Urinary bladder (tissue), 4 donors: Measurements from ENCODE around the gene FBXL19. TPM values are rescaled to one million over a fixed set of nuclear protein-coding genes. Genes with fewer than 3 reads are reported as not detected.
A peak's percentile ranks its signal among the peaks of the same experiment; 100 is the strongest.

Experiments used
- DNase-seq: peaks from one replicate; pipeline ENCODE4 v3.0.0-alpha.2; 2015; ENCODE audit errors: extremely low spot score
- H3K27ac ChIP-seq: one replicate; pipeline ENCODE4 v1.5.1; 2013; ENCODE audit warnings: low read depth, mild to moderate bottlenecking, moderate library complexity
- H3K36me3 ChIP-seq: one replicate; pipeline ENCODE4 v1.6.1; 2013; ENCODE audit warnings: mild to moderate bottlenecking, moderate library complexity; ENCODE audit not compliant: insufficient read depth
- H3K4me1 ChIP-seq: one replicate; pipeline ENCODE4 v1.6.1; 2013; ENCODE audit warnings: mild to moderate bottlenecking, moderate library complexity; ENCODE audit not compliant: insufficient read depth
- H3K4me3 ChIP-seq: one replicate; pipeline ENCODE4 v1.5.1; 2013; ENCODE audit warnings: low read depth, low read length
- WGBS: extraction: QIAGEN DNeasy Blood & Tissue Kit; methylation state at CpG from one replicate; pipeline ENCODE4 v1.1.7; 2013; 5-methylcytosine and 5-hydroxymethylcytosine counted together
- polyA plus RNA-seq: library from polyadenylated mRNA; stranded (reverse); fragments of 200-250 nt; gene quantifications from one replicate; pipeline ENCODE4 v1.2.3, GENCODE V29; 2013
- small RNA-seq: library from RNA; depleted of rRNA; stranded (forward); fragments of <200 nt; gene quantifications from one replicate; pipeline ENCODE3, GENCODE V24; 2014
- total RNA-seq: library from RNA; depleted of rRNA; stranded (reverse); fragments of >200 nt; gene quantifications from one replicate; pipeline ENCODE4 v1.2.3, GENCODE V29; 2014
- donor health status: healthy with polysubstance abuse.
- donor health status: healthy.

FBXL19 gene
- total and polyA plus RNA-seq, 2 donors = 9.6 to 15.2 TPM

DNA sequence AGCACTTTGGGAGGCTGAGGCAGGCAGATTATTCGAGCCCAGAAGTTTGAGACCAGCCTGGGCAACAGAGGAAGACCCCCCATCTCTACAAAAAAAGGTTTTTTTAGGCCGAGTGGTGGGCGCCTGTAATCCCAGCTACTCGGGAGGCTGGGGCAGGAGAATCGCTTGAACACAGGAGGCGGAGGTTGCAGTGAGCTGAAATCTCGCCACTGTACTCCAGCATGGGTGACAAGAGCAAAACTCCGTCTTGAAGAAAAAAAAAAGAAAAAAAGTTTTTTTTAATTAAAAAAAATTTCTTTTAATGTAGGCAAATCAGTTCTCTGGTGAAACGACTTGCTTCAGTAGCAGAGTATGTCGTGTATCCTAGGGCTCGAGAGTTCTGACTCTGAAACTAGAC, 72.6 kb downstream of the FBXL19 start:
- H3K4me3 ChIP-seq = no peak overlapping the region
- 86% methylated on average over 11 of the region's 11 CpGs for WGBS
- H3K27ac ChIP-seq = no peak overlapping the region
- H3K4me1 ChIP-seq = no peaks in the 10 kb centered on the region
- no peaks in the 10 kb centered on the region for H3K36me3 ChIP-seq
- no peak for DNase-seq

- Histone ChIP-seq H3K4me3 (peak overlapping the region; percentile 49), H3K27ac (no peak overlapping the region), H3K4me1 (no peaks in the 10 kb centered on the region), H3K36me3 (no peaks in the 10 kb centered on the region)
- WGBS = 29% methylated on average over 23 of the region's 23 CpGs
- DNase-seq = no peak
These were observed 73.1 kb downstream of the FBXL19 start for GRCh38 chr16:30996324-30996984.

GRCh38 chr16:30996985-30997724, 73.8 kb downstream of the FBXL19 start:
- WGBS = 4% methylated on average over 60 of the region's 60 CpGs
- H3K4me1 ChIP-seq = no peaks in the 10 kb centered on the region
- no peak for DNase-seq

DNA sequence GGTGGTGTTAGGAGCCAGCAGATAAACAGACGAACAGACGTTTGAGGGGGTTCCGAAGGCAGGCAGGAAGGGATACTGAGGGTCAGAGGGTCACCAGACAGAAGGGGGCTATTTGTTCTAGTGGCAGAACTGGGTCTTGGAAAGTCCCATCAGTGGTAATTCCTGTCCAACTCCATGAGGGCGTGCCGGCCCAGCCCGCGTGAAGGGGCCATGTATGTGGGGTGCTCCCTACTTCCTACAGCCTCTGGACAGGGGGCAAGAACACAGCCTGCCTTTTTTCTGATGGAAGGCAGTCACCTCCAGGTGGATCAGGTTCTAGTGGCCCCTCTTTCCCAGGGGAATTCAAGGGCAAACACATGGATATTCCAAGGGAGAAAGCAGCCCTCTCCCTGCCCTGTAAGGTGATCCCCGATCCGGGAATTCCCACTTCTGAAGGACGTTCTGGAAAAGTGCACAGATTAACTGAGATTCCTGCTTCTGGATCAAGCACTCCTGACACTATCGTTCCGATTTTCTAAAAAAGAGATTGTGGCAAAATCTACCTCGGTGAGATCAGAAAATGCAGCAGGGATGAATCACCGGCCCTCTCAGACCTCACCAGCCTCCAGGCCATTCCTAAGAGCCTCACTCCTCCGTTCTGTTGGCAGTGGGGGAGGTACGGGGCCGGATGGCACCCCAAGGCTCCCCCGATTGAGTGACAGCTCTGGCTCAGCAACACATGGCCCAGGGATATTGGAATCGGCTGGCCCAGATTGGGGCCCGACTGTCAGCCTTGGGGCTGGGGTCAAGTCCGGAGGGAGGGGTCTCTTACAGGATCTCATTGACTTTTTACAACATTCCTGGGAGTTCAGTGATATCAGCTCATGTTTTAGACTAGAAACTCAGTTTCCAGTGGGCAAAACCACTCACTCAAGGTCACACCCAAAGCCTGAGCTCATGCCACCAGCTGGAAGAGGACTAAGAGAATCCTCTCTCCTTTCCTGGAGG, 74.6 kb downstream of the FBXL19 start:
- DNase-seq = no peak
- Histone ChIP-seq H3K4me3 (peak overlapping the region; percentile 49), H3K27ac (no peak overlapping the region), H3K36me3 (no peaks in the 10 kb centered on the region), H3K4me1 (no peaks in the 10 kb centered on the region)
- WGBS = 65% methylated on average over 21 of the region's 21 CpGs

More at GRCh38 chr16:30996985-30997724, 73.8 kb downstream of the FBXL19 start:
- H3K36me3 ChIP-seq = no peaks in the 10 kb centered on the region
- H3K27ac ChIP-seq = no peak overlapping the region
- H3K4me3 ChIP-seq = peak overlapping the region; percentile 49

Small RNAs within 50 kb of the gene (small RNA-seq; reads per million reads assigned to genes)
- gene AC135048.1 = not detected
- not detected for gene MIR4519
- gene MIR762 = not detected

Other genes starting within 250 kb of the FBXL19 start
- gene SRCAP, start 224.4 kb upstream of the FBXL19 start, total RNA-seq = 15.0 TPM
- gene SRCAP, start 224.4 kb upstream of the FBXL19 start, polyA plus RNA-seq = 20.3 TPM
- 9.1 TPM for gene PHKG2, start 175.1 kb upstream of the FBXL19 start, total RNA-seq
- gene PHKG2, start 175.1 kb upstream of the FBXL19 start, polyA plus RNA-seq = 28.9 TPM
- gene CFAP119, start 161.5 kb upstream of the FBXL19 start, total RNA-seq = 1.3 TPM
- gene CFAP119, start 161.5 kb upstream of the FBXL19 start, polyA plus RNA-seq = 3.1 TPM
- gene RNF40, start 161.2 kb upstream of the FBXL19 start, total RNA-seq = 47.3 TPM
- 57.6 TPM for gene RNF40, start 161.2 kb upstream of the FBXL19 start, polyA plus RNA-seq
- gene ZNF629, start 136.4 kb upstream of the FBXL19 start, total RNA-seq = 7.2 TPM
- gene ZNF629, start 136.4 kb upstream of the FBXL19 start, polyA plus RNA-seq = 11.2 TPM
- gene BCL7C, start 29.5 kb upstream of the FBXL19 start, total RNA-seq = 31.7 TPM
- 33.2 TPM for gene BCL7C, start 29.5 kb upstream of the FBXL19 start, polyA plus RNA-seq
- 2.1 TPM for gene CTF1, start 27.0 kb upstream of the FBXL19 start, total RNA-seq
- 16.8 TPM for gene CTF1, start 27.0 kb upstream of the FBXL19 start, polyA plus RNA-seq
- gene ORAI3, start 25.5 kb downstream of the FBXL19 start, total RNA-seq = 16.7 TPM
- gene ORAI3, start 25.5 kb downstream of the FBXL19 start, polyA plus RNA-seq = 39.7 TPM
- gene SETD1A, start 34.2 kb downstream of the FBXL19 start, total RNA-seq = 2.9 TPM
- gene SETD1A, start 34.2 kb downstream of the FBXL19 start, polyA plus RNA-seq = 14.6 TPM
- 11.0 TPM for gene HSD3B7, start 61.6 kb downstream of the FBXL19 start, total RNA-seq
- 20.3 TPM for gene HSD3B7, start 61.6 kb downstream of the FBXL19 start, polyA plus RNA-seq
- 0.74 TPM for gene STX1B, start 87.1 kb downstream of the FBXL19 start, total RNA-seq
- gene STX1B, start 87.1 kb downstream of the FBXL19 start, polyA plus RNA-seq = 0.47 TPM
- 18.0 TPM for gene STX4, start 110.0 kb downstream of the FBXL19 start, total RNA-seq
- gene STX4, start 110.0 kb downstream of the FBXL19 start, polyA plus RNA-seq = 68.2 TPM
- gene ZNF668, start 150.7 kb downstream of the FBXL19 start, total RNA-seq = 4.5 TPM
- gene ZNF668, start 150.7 kb downstream of the FBXL19 start, polyA plus RNA-seq = 10.7 TPM
- gene ZNF646, start 150.8 kb downstream of the FBXL19 start, total RNA-seq = 9.4 TPM
- 11.5 TPM for gene ZNF646, start 150.8 kb downstream of the FBXL19 start, polyA plus RNA-seq
- gene PRSS53, start 165.4 kb downstream of the FBXL19 start, total RNA-seq = 1.1 TPM
- 4.7 TPM for gene PRSS53, start 165.4 kb downstream of the FBXL19 start, polyA plus RNA-seq
- 43.8 TPM for gene VKORC1, start 171.2 kb downstream of the FBXL19 start, total RNA-seq
- gene VKORC1, start 171.2 kb downstream of the FBXL19 start, polyA plus RNA-seq = 210 TPM
- gene BCKDK, start 184.8 kb downstream of the FBXL19 start, total RNA-seq = 10.4 TPM
- gene BCKDK, start 184.8 kb downstream of the FBXL19 start, polyA plus RNA-seq = 56.0 TPM
- gene KAT8, start 194.1 kb downstream of the FBXL19 start, total RNA-seq = 41.2 TPM
- gene KAT8, start 194.1 kb downstream of the FBXL19 start, polyA plus RNA-seq = 64.5 TPM
- 1.6 TPM for gene PRSS8, start 212.2 kb downstream of the FBXL19 start, total RNA-seq
- gene PRSS8, start 212.2 kb downstream of the FBXL19 start, polyA plus RNA-seq = 1.6 TPM
- gene PRSS36, start 226.5 kb downstream of the FBXL19 start, total RNA-seq = 2.0 TPM
- 2.6 TPM for gene PRSS36, start 226.5 kb downstream of the FBXL19 start, polyA plus RNA-seq